Measurements from ENCODE around the gene LRP1. TPM values are rescaled to one million over a fixed set of nuclear protein-coding genes. Genes with fewer than 3 reads are reported as not detected.

The LRP1 gene
- total and polyA plus RNA-seq, 2 experiments from 2014 or later, result 26.6 to 145 TPM

- Mint-ChIP-seq H3K9me3 (no peaks in the 10 kb centered on the region), H3K4me3 (peak overlapping the region; percentile 2; the same call in 1 of the 3 replicates), H3K36me3 (ENCODE audit: low read depth) (no peaks in the 10 kb centered on the region), H3K27me3 (ENCODE audit: insufficient read depth, low read depth, poor library complexity) (peaks cover 21% of the 10 kb centered on the region), H3K4me1 (peaks cover 47% of the 10 kb centered on the region), H3K27ac (no peak overlapping the region)
- H3K4me2 ChIP-seq, result no peak overlapping the region
- ATAC-seq, result peak; percentile 22
- H3K4me1 ChIP-seq (ENCODE audit: insufficient read depth), result peaks cover 41% of the 10 kb centered on the region
- H4K20me1 ChIP-seq (replicated peaks; ENCODE audit: insufficient read depth), result no peaks in the 10 kb centered on the region
- H3K4me3 ChIP-seq, result no peak overlapping the region
- no peaks in the 10 kb centered on the region for H3K9me2 ChIP-seq (ENCODE audit: insufficient read depth)
- no peak overlapping the region for H2AFZ ChIP-seq
- peak; percentile 34 for DNase-seq (ENCODE audit: low spot score)
- H3K27me3 ChIP-seq (ENCODE audit: insufficient read depth), result peaks cover 10% of the 10 kb centered on the region
- no peak overlapping the region for H3K27ac ChIP-seq (ENCODE audit: low read depth)
- peaks cover 4% of the 10 kb centered on the region for H3F3A ChIP-seq (replicated peaks; ENCODE audit: low read depth)
- no peaks in the 10 kb centered on the region for H3K79me2 ChIP-seq (replicated peaks; ENCODE audit: insufficient read depth)
- TF ChIP-seq CTCF (conservative IDR thresholded peaks at IDR 0.05; ENCODE audit: low read depth in 2 of 2), result peak; percentile 38 to 45
- no peak for TF ChIP-seq POLR2AphosphoS5 (IDR thresholded peaks at IDR 0.05; ENCODE audit: low read depth)
- no peak for TF ChIP-seq STAT1 (IDR thresholded peaks at IDR 0.05; ENCODE audit: unreplicated experiment)
- no peaks in the 10 kb centered on the region for H3K36me3 ChIP-seq (ENCODE audit: insufficient read depth)
These were observed 120.9 kb downstream of the LRP1 start for GRCh38 chr12:57248934-57249742.

- no peak for DNase-seq (ENCODE audit: low spot score)
- Histone ChIP-seq H3K4me1 (ENCODE audit: insufficient read depth) (peaks cover 36% of the 10 kb centered on the region), H3K27me3 (ENCODE audit: insufficient read depth) (no peaks in the 10 kb centered on the region), H3K4me3 (no peak overlapping the region), H4K20me1 (replicated peaks; ENCODE audit: insufficient read depth) (no peaks in the 10 kb centered on the region), H3K4me2 (peak overlapping the region; percentile 70), H3K9me2 (ENCODE audit: insufficient read depth) (no peaks in the 10 kb centered on the region), H2AFZ (no peak overlapping the region), H3K36me3 (ENCODE audit: insufficient read depth) (no peaks in the 10 kb centered on the region), H3K27ac (ENCODE audit: low read depth) (no peak overlapping the region), H3K79me2 (replicated peaks; ENCODE audit: insufficient read depth) (no peaks in the 10 kb centered on the region), H3F3A (replicated peaks; ENCODE audit: low read depth) (peaks cover 4% of the 10 kb centered on the region)
- H3K27ac Mint-ChIP-seq, result no peak overlapping the region
- no peak overlapping the region for H3K4me3 Mint-ChIP-seq
- no peaks in the 10 kb centered on the region for H3K36me3 Mint-ChIP-seq (ENCODE audit: low read depth)
- no peaks in the 10 kb centered on the region for H3K9me3 Mint-ChIP-seq
- peaks cover 37% of the 10 kb centered on the region for H3K4me1 Mint-ChIP-seq
- no peak for ATAC-seq
- peaks cover 12% of the 10 kb centered on the region for H3K27me3 Mint-ChIP-seq (ENCODE audit: insufficient read depth, low read depth, poor library complexity)
- no peak for TF ChIP-seq STAT1 (IDR thresholded peaks at IDR 0.05; ENCODE audit: unreplicated experiment)
- no peak for TF ChIP-seq REST (IDR thresholded peaks at IDR 0.05; ENCODE audit: unreplicated experiment)
- no peak for TF ChIP-seq POLR2AphosphoS5 (IDR thresholded peaks at IDR 0.05; ENCODE audit: low read depth)
- no peak for TF ChIP-seq JUNB (IDR thresholded peaks at IDR 0.05; ENCODE audit: unreplicated experiment)
- TF ChIP-seq ZNF331 (CRISPR knock-in tag; IDR thresholded peaks at IDR 0.05; ENCODE audit: low read depth), result no peak
- no peak for TF ChIP-seq NANOG (IDR thresholded peaks at IDR 0.05; ENCODE audit: borderline replicate concordance)
- no peak for TF ChIP-seq ETS1 (IDR thresholded peaks at IDR 0.05)
These were observed 122.3 kb downstream of the LRP1 start for GRCh38 chr12:57250541-57250940.
